HepG2 (cell line): Measurements from ENCODE around the gene CNTFR. TPM values are rescaled to one million over a fixed set of nuclear protein-coding genes. Genes with fewer than 3 reads are reported as not detected.

ENCODE experiments used
- DBP ChIP-seq: sonication (generic); formaldehyde crosslinking; IDR thresholded peaks from 2 replicates; pipeline ENCODE4 v1.4.0; 2020; ENCODE audit warnings: missing genetic modification reagents; ENCODE audit errors: not compliant biosample characterization
- HDAC6 ChIP-seq: fragments of 200-600 bp; sonication (generic); IDR thresholded peaks from 2 replicates; pipeline ENCODE4 v1.7.0; 2017; ENCODE audit warnings: mild to moderate bottlenecking, antibody characterized with exemption, low read length, low read depth
- HNRNPL ChIP-seq: fragments of 200-400 bp; formaldehyde crosslinking; IDR thresholded peaks from 2 replicates; pipeline ENCODE4 v1.6.1; 2017; ENCODE audit warnings: mild to moderate bottlenecking, low read depth, low read length
- NBN ChIP-seq: fragments of 450-650 bp; conservative IDR thresholded peaks from 2 replicates; pipeline ENCODE4 v1.6.1; 2017
- SMAD9 ChIP-seq: sonication (generic); formaldehyde crosslinking; IDR thresholded peaks from 2 replicates; pipeline ENCODE4 v1.5.1; 2020; ENCODE audit warnings: mild to moderate bottlenecking, missing genetic modification reagents
- YEATS2 ChIP-seq: sonication (generic); formaldehyde crosslinking; IDR thresholded peaks from 2 replicates; pipeline ENCODE4 v1.4.0; 2020; ENCODE audit warnings: missing genetic modification reagents, borderline replicate concordance
- ZBTB37 ChIP-seq: sonication (generic); formaldehyde crosslinking; IDR thresholded peaks from 2 replicates; pipeline ENCODE4 v1.4.0; 2020; ENCODE audit warnings: mild to moderate bottlenecking, missing genetic modification reagents
- ZBTB8A ChIP-seq: sonication (generic); formaldehyde crosslinking; IDR thresholded peaks from 2 replicates; pipeline ENCODE4 v1.4.0; 2020; ENCODE audit warnings: mild to moderate bottlenecking, low read depth, missing genetic modification reagents, borderline replicate concordance
- ZNF567 ChIP-seq: sonication (generic); formaldehyde crosslinking; IDR thresholded peaks from 2 replicates; pipeline ENCODE4 v1.8.1; 2023; ENCODE audit warnings: mild to moderate bottlenecking, missing genetic modification reagents, borderline replicate concordance
- ZNF598 ChIP-seq: sonication (generic); formaldehyde crosslinking; IDR thresholded peaks from 2 replicates; pipeline ENCODE4 v1.5.1; 2020; ENCODE audit warnings: mild to moderate bottlenecking, missing genetic modification reagents, borderline replicate concordance
- ZNF687 ChIP-seq: sonication (generic); formaldehyde crosslinking; IDR thresholded peaks from 2 replicates; pipeline ENCODE4 v1.5.1; 2020; ENCODE audit warnings: mild to moderate bottlenecking, missing genetic modification reagents, moderate library complexity
- polyA plus RNA-seq, 8 experiments: library from polyadenylated mRNA; depleted of rRNA in 3 of 8; stranded (reverse) in 7 of 8; unstranded in 1 of 8; fragments of >200 nt; fragmentation: Illumina TruSeq in 4 of 8; extraction: Trizol in 4 of 8; gene quantifications; 2 replicates each; pipeline versions ENCODE4 v1.2.1 to v1.2.3, GENCODE V29; 2011 to 2016; ENCODE audit warnings: low read depth in 4 of 8, missing spikeins in 1 of 8, mixed read lengths in 1 of 8; ENCODE audit not compliant: insufficient read depth in 1 of 8
- total RNA-seq, 5 experiments: library from RNA; depleted of rRNA; stranded (reverse); fragments of >200 nt; fragmentation: Illumina TruSeq; extraction: Trizol; gene quantifications; 2 replicates each; pipeline ENCODE4 v1.2.3, GENCODE V29; 2016; ENCODE audit warnings: low read depth in 1 of 5
- TF ChIP-seq, protein P1 (sequence below): IDR thresholded peaks from 2 replicates; pipeline ENCODE4 v1.6.1; 2012; ENCODE audit warnings: low read length, improper control_type of control experiment
- TF ChIP-seq, protein P2 (sequence below): sonication (generic); formaldehyde crosslinking; IDR thresholded peaks from 2 replicates; pipeline ENCODE4 v1.9.0; 2021; ENCODE audit warnings: missing genetic modification reagents, borderline replicate concordance
- TF ChIP-seq, protein P3 (sequence below): sonication (generic); formaldehyde crosslinking; IDR thresholded peaks from 2 replicates; pipeline ENCODE4 v1.4.0; 2020; ENCODE audit warnings: mild to moderate bottlenecking, missing genetic modification reagents
- TF ChIP-seq, protein P4 (sequence below): sonication (generic); formaldehyde crosslinking; IDR thresholded peaks from 2 replicates; pipeline ENCODE4 v1.5.0; 2020; ENCODE audit warnings: missing genetic modification reagents, mild to moderate bottlenecking, borderline replicate concordance

The CNTFR gene
- total and polyA plus RNA-seq, 2 of the 13 experiments (the other 11 are each of a cell fraction or from before 2014, with no cell fraction given), result not detected

- TF ChIP-seq, protein P1, sequence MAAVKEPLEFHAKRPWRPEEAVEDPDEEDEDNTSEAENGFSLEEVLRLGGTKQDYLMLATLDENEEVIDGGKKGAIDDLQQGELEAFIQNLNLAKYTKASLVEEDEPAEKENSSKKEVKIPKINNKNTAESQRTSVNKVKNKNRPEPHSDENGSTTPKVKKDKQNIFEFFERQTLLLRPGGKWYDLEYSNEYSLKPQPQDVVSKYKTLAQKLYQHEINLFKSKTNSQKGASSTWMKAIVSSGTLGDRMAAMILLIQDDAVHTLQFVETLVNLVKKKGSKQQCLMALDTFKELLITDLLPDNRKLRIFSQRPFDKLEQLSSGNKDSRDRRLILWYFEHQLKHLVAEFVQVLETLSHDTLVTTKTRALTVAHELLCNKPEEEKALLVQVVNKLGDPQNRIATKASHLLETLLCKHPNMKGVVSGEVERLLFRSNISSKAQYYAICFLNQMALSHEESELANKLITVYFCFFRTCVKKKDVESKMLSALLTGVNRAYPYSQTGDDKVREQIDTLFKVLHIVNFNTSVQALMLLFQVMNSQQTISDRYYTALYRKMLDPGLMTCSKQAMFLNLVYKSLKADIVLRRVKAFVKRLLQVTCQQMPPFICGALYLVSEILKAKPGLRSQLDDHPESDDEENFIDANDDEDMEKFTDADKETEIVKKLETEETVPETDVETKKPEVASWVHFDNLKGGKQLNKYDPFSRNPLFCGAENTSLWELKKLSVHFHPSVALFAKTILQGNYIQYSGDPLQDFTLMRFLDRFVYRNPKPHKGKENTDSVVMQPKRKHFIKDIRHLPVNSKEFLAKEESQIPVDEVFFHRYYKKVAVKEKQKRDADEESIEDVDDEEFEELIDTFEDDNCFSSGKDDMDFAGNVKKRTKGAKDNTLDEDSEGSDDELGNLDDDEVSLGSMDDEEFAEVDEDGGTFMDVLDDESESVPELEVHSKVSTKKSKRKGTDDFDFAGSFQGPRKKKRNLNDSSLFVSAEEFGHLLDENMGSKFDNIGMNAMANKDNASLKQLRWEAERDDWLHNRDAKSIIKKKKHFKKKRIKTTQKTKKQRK, result no peak
- 0 out of 2 replicates have a peak, but pooled peaks have one; percentile 29 for TF ChIP-seq ZNF598 (CRISPR knock-in tag)
- TF ChIP-seq, protein P2, sequence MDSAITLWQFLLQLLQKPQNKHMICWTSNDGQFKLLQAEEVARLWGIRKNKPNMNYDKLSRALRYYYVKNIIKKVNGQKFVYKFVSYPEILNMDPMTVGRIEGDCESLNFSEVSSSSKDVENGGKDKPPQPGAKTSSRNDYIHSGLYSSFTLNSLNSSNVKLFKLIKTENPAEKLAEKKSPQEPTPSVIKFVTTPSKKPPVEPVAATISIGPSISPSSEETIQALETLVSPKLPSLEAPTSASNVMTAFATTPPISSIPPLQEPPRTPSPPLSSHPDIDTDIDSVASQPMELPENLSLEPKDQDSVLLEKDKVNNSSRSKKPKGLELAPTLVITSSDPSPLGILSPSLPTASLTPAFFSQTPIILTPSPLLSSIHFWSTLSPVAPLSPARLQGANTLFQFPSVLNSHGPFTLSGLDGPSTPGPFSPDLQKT (CRISPR knock-in tag), result no peak
- no peak for TF ChIP-seq HDAC6
- TF ChIP-seq YEATS2 (CRISPR knock-in tag), result peak; percentile 37; the same call in 1 of the 2 replicates
- no peak for TF ChIP-seq ZNF567 (CRISPR knock-in tag)
- TF ChIP-seq NBN, result no peak
- TF ChIP-seq, protein P3, sequence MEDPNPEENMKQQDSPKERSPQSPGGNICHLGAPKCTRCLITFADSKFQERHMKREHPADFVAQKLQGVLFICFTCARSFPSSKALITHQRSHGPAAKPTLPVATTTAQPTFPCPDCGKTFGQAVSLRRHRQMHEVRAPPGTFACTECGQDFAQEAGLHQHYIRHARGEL (CRISPR knock-in tag), result no peak
- no peak for TF ChIP-seq HNRNPL
- no peak for TF ChIP-seq ZBTB8A (CRISPR knock-in tag)
- no peak for TF ChIP-seq DBP (CRISPR knock-in tag)
- TF ChIP-seq, protein P4, sequence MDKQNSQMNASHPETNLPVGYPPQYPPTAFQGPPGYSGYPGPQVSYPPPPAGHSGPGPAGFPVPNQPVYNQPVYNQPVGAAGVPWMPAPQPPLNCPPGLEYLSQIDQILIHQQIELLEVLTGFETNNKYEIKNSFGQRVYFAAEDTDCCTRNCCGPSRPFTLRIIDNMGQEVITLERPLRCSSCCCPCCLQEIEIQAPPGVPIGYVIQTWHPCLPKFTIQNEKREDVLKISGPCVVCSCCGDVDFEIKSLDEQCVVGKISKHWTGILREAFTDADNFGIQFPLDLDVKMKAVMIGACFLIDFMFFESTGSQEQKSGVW, result no peak
- TF ChIP-seq ZNF687 (CRISPR knock-in tag), result peak; percentile 61; the same call in 1 of the 2 replicates
- TF ChIP-seq ZBTB37, result no peak
- no peak for TF ChIP-seq SMAD9
These were observed 66.3 kb downstream of the CNTFR start, which contains the start of gene ENHO (continued) for GRCh38 chr9:34522971-34523797.
